DND-41 (cell line): ENCODE data around the gene SPATA31C2.
"Not testable (repeated sequence)": the region's sequence is repeated elsewhere in the genome, so short reads cannot be mapped to it uniquely, and the experiment has no call there.

Source experiments
- ATAC-seq: fragments of 200-7000 bp; cut with Tn5 transposase; 3 replicates; pipeline ENCODE4 v1.9.1; 2021; ENCODE audit warnings: low read depth; ENCODE audit not compliant: insufficient read depth
- DNase-seq: peaks from one replicate; pipeline ENCODE4 v3.0.0-alpha.2; 2020
- H2AFZ ChIP-seq: 2 replicates; pipeline ENCODE4 v1.6.0; 2012; ENCODE audit warnings: low read depth, low read length
- H3K27ac ChIP-seq: 2 replicates; pipeline ENCODE4 v1.5.1; 2012; ENCODE audit warnings: low read length, inconsistent platforms
- H3K27me3 ChIP-seq: fragments of 200-600 bp; sonication (generic); 2 replicates; pipeline ENCODE4 v1.6.0; 2012; ENCODE audit warnings: low read length, mild to moderate bottlenecking, inconsistent platforms; ENCODE audit not compliant: insufficient read depth, poor library complexity
- H3K36me3 ChIP-seq: 2 replicates; pipeline ENCODE4 v1.5.1; 2012; ENCODE audit warnings: low read length, inconsistent platforms; ENCODE audit not compliant: insufficient read depth
- H3K4me1 ChIP-seq: 2 replicates; pipeline ENCODE4 v1.5.1; 2012; ENCODE audit warnings: mild to moderate bottlenecking, low read length; ENCODE audit not compliant: insufficient read depth
- H3K4me2 ChIP-seq: 2 replicates; pipeline ENCODE4 v1.6.0; 2012; ENCODE audit warnings: mild to moderate bottlenecking, moderate library complexity, low read length, inconsistent platforms; ENCODE audit not compliant: insufficient read depth
- H3K4me3 ChIP-seq, 2 experiments: fragments of 200-600 bp in 1 of 2; shearing (Covaris generic) in 1 of 2; 2 replicates each; pipeline ENCODE4 v1.5.1; 2012 to 2016; ENCODE audit warnings: inconsistent platforms in 2 of 2, low read length in 2 of 2, mild to moderate bottlenecking in 2 of 2, low read depth in 1 of 2, moderate library complexity in 1 of 2
- H3K79me2 ChIP-seq: 2 replicates; pipeline ENCODE4 v1.6.0; 2012; ENCODE audit warnings: low read length, inconsistent platforms; ENCODE audit not compliant: insufficient read depth
- H3K9ac ChIP-seq: 2 replicates; pipeline ENCODE4 v1.6.0; 2012; ENCODE audit warnings: low read depth, mild to moderate bottlenecking, inconsistent platforms, low read length, moderate library complexity
- H3K9me3 ChIP-seq: 2 replicates; pipeline ENCODE4 v1.5.1; 2012; ENCODE audit warnings: low read length, moderate library complexity, mild to moderate bottlenecking, inconsistent platforms; ENCODE audit not compliant: insufficient read depth, severe bottlenecking
- H4K20me1 ChIP-seq: 2 replicates; pipeline ENCODE4 v1.6.0; 2012; ENCODE audit warnings: low read length; ENCODE audit not compliant: insufficient read depth
- CTCF ChIP-seq: IDR thresholded peaks from 2 replicates; pipeline ENCODE4 v1.5.1; 2012; ENCODE audit warnings: borderline replicate concordance, low read length, moderate library complexity, mild to moderate bottlenecking; ENCODE audit not compliant: poor library complexity, severe bottlenecking; ENCODE audit errors: extremely low read depth
- EZH2 ChIP-seq: IDR thresholded peaks from 3 replicates; pipeline ENCODE4 v1.6.1; 2012; ENCODE audit warnings: borderline replicate concordance, low read depth, mild to moderate bottlenecking, moderate library complexity, low read length, inconsistent platforms; ENCODE audit not compliant: severe bottlenecking

Gene SPATA31C2

GRCh38 chr9:88138375-88138774 is at the start of gene SPATA31C2:
Gene SPATA31C2, minus strand, starts transcription at chr9:88138475. Its CDS starts 29 bp downstream, at chr9:88138446.
- ATAC-seq, H3K4me2 ChIP-seq, H3K27me3 ChIP-seq, H3K4me1 ChIP-seq, H3K9me3 ChIP-seq, DNase-seq, H2AFZ ChIP-seq, H4K20me1 ChIP-seq, H3K9ac ChIP-seq, H3K79me2 ChIP-seq, H3K36me3 ChIP-seq, H3K4me3 ChIP-seq, H3K27ac ChIP-seq: not testable (repeated sequence)

- TF ChIP-seq CTCF (no peak), EZH2 (no peak)
- no peak overlapping the region for H3K27ac ChIP-seq
- H3K27me3 ChIP-seq: no peaks in the 10 kb centered on the region
- H4K20me1 ChIP-seq: no peaks in the 10 kb centered on the region
- DNase-seq: no peak
- no peak overlapping the region for H2AFZ ChIP-seq
- no peaks in the 10 kb centered on the region for H3K79me2 ChIP-seq
- no peak overlapping the region for H3K9ac ChIP-seq
- H3K4me2 ChIP-seq: no peak overlapping the region
- ATAC-seq: no peak
- no peaks in the 10 kb centered on the region for H3K9me3 ChIP-seq
- no peaks in the 10 kb centered on the region for H3K4me1 ChIP-seq
- H3K36me3 ChIP-seq: no peaks in the 10 kb centered on the region
- H3K4me3 ChIP-seq: no peak overlapping the region
Measured at GRCh38 chr9:88187631-88188030, 49.4 kb upstream of the SPATA31C2 start.

- H3K36me3 ChIP-seq: no peaks in the 10 kb centered on the region
- no peak overlapping the region for H3K4me2 ChIP-seq
- no peak overlapping the region for H3K9ac ChIP-seq
- no peaks in the 10 kb centered on the region for H4K20me1 ChIP-seq
- H2AFZ ChIP-seq: no peak overlapping the region
- no peak for ATAC-seq
- no peak for TF ChIP-seq EZH2
- TF ChIP-seq CTCF: no peak
- no peaks in the 10 kb centered on the region for H3K27me3 ChIP-seq
- H3K4me1 ChIP-seq: no peaks in the 10 kb centered on the region
- no peak overlapping the region for H3K27ac ChIP-seq
- no peaks in the 10 kb centered on the region for H3K79me2 ChIP-seq
- no peak for DNase-seq
- no peaks in the 10 kb centered on the region for H3K9me3 ChIP-seq
- H3K4me3 ChIP-seq: no peak overlapping the region
Measured at GRCh38 chr9:88186495-88187110, 48.3 kb upstream of the SPATA31C2 start.

GRCh38 chr9:88184976-88185375 is 46.7 kb upstream of the SPATA31C2 start:
- H4K20me1 ChIP-seq: no peaks in the 10 kb centered on the region
- H3K4me3 ChIP-seq: no peak overlapping the region
- no peak overlapping the region for H2AFZ ChIP-seq
- no peaks in the 10 kb centered on the region for H3K36me3 ChIP-seq
- no peaks in the 10 kb centered on the region for H3K27me3 ChIP-seq
- no peak overlapping the region for H3K4me2 ChIP-seq
- DNase-seq: no peak
- ATAC-seq: no peak
- no peaks in the 10 kb centered on the region for H3K4me1 ChIP-seq
- H3K79me2 ChIP-seq: no peaks in the 10 kb centered on the region
- TF ChIP-seq CTCF (no peak), EZH2 (no peak)
- H3K9me3 ChIP-seq: no peaks in the 10 kb centered on the region
- no peak overlapping the region for H3K27ac ChIP-seq
- H3K9ac ChIP-seq: no peak overlapping the region
